Loucy (cell line): ENCODE results near the gene SAFB2.

Experiments used
- H2AFZ ChIP-seq: fragments of 200-600 bp; sonication (generic); 2 replicates; pipeline ENCODE4 v1.6.0; 2016; ENCODE audit warnings: antibody characterized with exemption, mild to moderate bottlenecking, low read length, moderate library complexity
- H3F3A ChIP-seq: fragments of 200-600 bp; 2 replicates; pipeline ENCODE4 v1.6.0; 2016; ENCODE audit warnings: antibody characterized with exemption, low read depth, mild to moderate bottlenecking
- H3K27me3 ChIP-seq: fragments of 200-600 bp; sonication (generic); 2 replicates; pipeline ENCODE4 v1.6.1; 2014; ENCODE audit warnings: low read length, mild to moderate bottlenecking; ENCODE audit not compliant: insufficient read depth, poor library complexity, severe bottlenecking
- H3K36me3 ChIP-seq: fragments of 200-600 bp; sonication (generic); 2 replicates; pipeline ENCODE4 v1.6.1; 2016; ENCODE audit warnings: low read length; ENCODE audit not compliant: insufficient read depth
- H3K4me1 ChIP-seq: fragments of 200-600 bp; sonication (generic); 2 replicates; pipeline ENCODE4 v1.5.1; 2014; ENCODE audit warnings: low read length, mild to moderate bottlenecking; ENCODE audit not compliant: insufficient read depth, poor library complexity, severe bottlenecking
- H3K4me2 ChIP-seq: fragments of 200-600 bp; sonication (generic); 2 replicates; pipeline ENCODE4 v1.6.0; 2014; ENCODE audit warnings: antibody characterized with exemption, low read length, low read depth, mild to moderate bottlenecking; ENCODE audit not compliant: poor library complexity, severe bottlenecking
- H3K4me3 ChIP-seq: fragments of 200-600 bp; sonication (generic); 2 replicates; pipeline ENCODE4 v1.5.1; 2014; ENCODE audit warnings: low read length, mild to moderate bottlenecking, mixed read lengths; ENCODE audit not compliant: poor library complexity, severe bottlenecking
- H3K79me2 ChIP-seq: fragments of 200-600 bp; sonication (generic); 2 replicates; pipeline ENCODE4 v1.6.1; 2014; ENCODE audit warnings: low read length; ENCODE audit not compliant: insufficient read depth
- H3K9ac ChIP-seq: fragments of 200-600 bp; sonication (generic); 2 replicates; pipeline ENCODE4 v1.6.0; 2014; ENCODE audit warnings: mild to moderate bottlenecking, low read depth, low read length, moderate library complexity; ENCODE audit not compliant: poor library complexity, severe bottlenecking
- H3K9me2 ChIP-seq: fragments of 200-600 bp; sonication (generic); replicated peaks from 2 replicates; pipeline ENCODE4 v1.6.1; 2016; ENCODE audit warnings: low read depth, low read length, mixed read lengths
- H3K9me3 ChIP-seq: fragments of 200-600 bp; sonication (generic); 2 replicates; pipeline ENCODE4 v1.6.1; 2014; ENCODE audit warnings: mild to moderate bottlenecking, antibody characterized with exemption, low read length, low read depth; ENCODE audit not compliant: insufficient read depth
- H4K20me1 ChIP-seq: fragments of 200-600 bp; sonication (generic); 2 replicates; pipeline ENCODE4 v1.6.0; 2014; ENCODE audit warnings: antibody characterized with exemption, low read length, mild to moderate bottlenecking; ENCODE audit not compliant: insufficient read depth, poor library complexity, severe bottlenecking
- EZH2phosphoT487 ChIP-seq: fragments of 200-600 bp; IDR thresholded peaks from 2 replicates; pipeline ENCODE4 v1.6.1; 2018; ENCODE audit warnings: antibody characterized with exemption, mild to moderate bottlenecking, moderate library complexity, borderline replicate concordance
- TF ChIP-seq, protein P1 (sequence below): fragments of 200-600 bp; sonication (generic); conservative IDR thresholded peaks from 2 replicates; pipeline ENCODE4 v1.5.1; 2014; ENCODE audit warnings: mild to moderate bottlenecking, antibody characterized with exemption, low read length

The SAFB2 gene

DNA sequence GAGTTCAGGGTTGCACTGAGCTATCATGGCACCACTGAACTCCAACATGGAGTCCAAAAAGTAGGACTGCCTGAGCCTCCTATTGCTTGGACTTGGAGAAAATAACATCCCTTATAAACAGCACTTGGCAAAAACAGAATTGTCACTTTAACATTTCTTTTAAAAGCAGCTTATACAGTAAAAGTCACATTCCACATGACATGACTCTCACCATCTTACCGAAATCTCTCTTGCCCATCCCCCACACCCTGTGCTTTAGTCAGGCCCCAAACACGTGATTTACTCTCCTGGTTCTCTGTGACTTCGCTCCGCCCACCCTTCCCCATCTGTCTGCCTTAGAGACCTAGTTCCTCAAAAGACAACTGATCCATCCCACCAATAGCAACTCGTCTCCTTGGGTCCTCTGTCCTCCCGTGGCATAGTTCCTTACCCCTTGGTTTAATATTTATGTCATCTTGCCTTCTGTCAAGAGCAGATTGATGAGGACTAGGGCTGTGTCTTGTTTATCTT, 4.9 kb upstream of the SAFB2 start:
- Histone ChIP-seq H4K20me1 (peaks cover 90% of the 10 kb centered on the region), H3K9ac (peak overlapping the region; percentile 33), H3K79me2 (peaks cover 97% of the 10 kb centered on the region), H3K36me3 (peaks cover 53% of the 10 kb centered on the region), H3K4me2 (peak overlapping the region; percentile 99), H3K4me3 (peak overlapping the region; percentile 100), H2AFZ (no peak overlapping the region), H3K4me1 (peaks cover 63% of the 10 kb centered on the region), H3K27me3 (peaks cover under 1% of the 10 kb centered on the region), H3K9me2 (no peaks in the 10 kb centered on the region), H3F3A (no peaks in the 10 kb centered on the region), H3K9me3 (no peaks in the 10 kb centered on the region)
- no peak for TF ChIP-seq EZH2phosphoT487
- TF ChIP-seq, protein P1, sequence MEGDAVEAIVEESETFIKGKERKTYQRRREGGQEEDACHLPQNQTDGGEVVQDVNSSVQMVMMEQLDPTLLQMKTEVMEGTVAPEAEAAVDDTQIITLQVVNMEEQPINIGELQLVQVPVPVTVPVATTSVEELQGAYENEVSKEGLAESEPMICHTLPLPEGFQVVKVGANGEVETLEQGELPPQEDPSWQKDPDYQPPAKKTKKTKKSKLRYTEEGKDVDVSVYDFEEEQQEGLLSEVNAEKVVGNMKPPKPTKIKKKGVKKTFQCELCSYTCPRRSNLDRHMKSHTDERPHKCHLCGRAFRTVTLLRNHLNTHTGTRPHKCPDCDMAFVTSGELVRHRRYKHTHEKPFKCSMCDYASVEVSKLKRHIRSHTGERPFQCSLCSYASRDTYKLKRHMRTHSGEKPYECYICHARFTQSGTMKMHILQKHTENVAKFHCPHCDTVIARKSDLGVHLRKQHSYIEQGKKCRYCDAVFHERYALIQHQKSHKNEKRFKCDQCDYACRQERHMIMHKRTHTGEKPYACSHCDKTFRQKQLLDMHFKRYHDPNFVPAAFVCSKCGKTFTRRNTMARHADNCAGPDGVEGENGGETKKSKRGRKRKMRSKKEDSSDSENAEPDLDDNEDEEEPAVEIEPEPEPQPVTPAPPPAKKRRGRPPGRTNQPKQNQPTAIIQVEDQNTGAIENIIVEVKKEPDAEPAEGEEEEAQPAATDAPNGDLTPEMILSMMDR = no peak

DNA sequence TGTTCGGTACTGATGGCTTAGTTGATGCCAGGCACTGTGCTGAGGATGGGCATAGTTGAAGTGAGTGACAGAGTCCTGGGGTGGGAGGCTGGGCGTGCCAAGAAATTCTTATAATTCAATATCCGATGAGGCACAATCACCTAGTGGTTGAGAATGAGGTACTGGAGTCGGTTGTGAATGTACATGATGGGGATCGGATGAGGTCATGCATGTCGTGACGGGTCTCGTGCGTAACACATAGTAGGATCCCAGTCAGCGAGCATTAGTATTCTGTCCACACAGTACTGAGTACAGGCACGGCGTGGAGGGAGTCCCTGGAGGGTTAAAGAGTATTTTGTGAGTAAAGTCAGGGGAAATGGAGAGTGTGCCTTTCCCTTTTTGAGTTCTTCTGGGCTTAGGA, 3.1 kb upstream of the SAFB2 start:
- Histone ChIP-seq H3K9me3 (no peaks in the 10 kb centered on the region), H3K36me3 (peaks cover 49% of the 10 kb centered on the region), H3K9me2 (no peaks in the 10 kb centered on the region), H3K27me3 (peaks cover 6% of the 10 kb centered on the region), H3F3A (no peaks in the 10 kb centered on the region), H3K79me2 (peaks cover 97% of the 10 kb centered on the region), H3K4me2 (peak overlapping the region; percentile 99), H2AFZ (no peak overlapping the region), H3K4me3 (peak overlapping the region; percentile 100), H4K20me1 (peaks cover 91% of the 10 kb centered on the region), H3K9ac (peak overlapping the region; percentile 96), H3K4me1 (peaks cover 63% of the 10 kb centered on the region)
- TF ChIP-seq, protein P1 = no peak
- TF ChIP-seq EZH2phosphoT487 = no peak

DNA sequence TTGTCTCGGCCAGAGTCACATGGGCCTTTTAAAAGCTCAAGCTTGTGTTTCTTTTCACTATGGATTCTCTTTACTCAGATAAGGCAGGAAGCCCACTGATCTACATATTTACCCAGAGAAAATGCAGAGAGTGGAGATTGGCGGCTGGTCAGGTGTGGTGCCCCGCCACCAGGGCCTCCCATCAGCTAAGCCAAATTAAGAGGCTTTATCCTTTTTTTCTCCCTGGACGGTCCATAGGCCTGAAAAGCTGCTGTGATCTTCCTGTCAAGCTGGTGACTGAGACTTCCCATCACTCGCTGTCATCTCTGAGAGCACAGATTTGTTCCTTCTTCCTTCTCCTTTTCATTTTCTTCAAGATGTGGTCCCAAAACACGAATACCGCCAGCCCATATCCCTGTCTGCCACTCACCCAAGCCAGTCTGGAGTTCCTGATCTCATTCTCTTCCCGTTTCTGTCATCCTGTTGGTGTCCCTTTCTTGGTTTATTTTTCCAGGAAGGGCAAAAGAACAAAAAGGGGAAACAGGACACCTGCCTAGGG, 2.2 kb upstream of the SAFB2 start:
- Histone ChIP-seq H3K4me1 (peaks cover 70% of the 10 kb centered on the region), H2AFZ (no peak overlapping the region), H3K36me3 (peaks cover 44% of the 10 kb centered on the region), H3K9me2 (no peaks in the 10 kb centered on the region), H3K9me3 (no peaks in the 10 kb centered on the region), H4K20me1 (peaks cover 93% of the 10 kb centered on the region), H3K4me3 (peak overlapping the region; percentile 100), H3F3A (no peaks in the 10 kb centered on the region), H3K4me2 (peak overlapping the region; percentile 99), H3K27me3 (peaks cover 6% of the 10 kb centered on the region), H3K9ac (peak overlapping the region; percentile 96), H3K79me2 (peaks cover 97% of the 10 kb centered on the region)
- TF ChIP-seq, protein P1 = no peak
- TF ChIP-seq EZH2phosphoT487 = no peak
